GM21367 (cell line): ENCODE results near the gene NTM.

Experiments used
- ATAC-seq: cut with Tn5 transposase; IDR thresholded peaks from one replicate; pipeline ENCODE4 v1.9.1; 2021; ENCODE audit not compliant: unreplicated experiment

The NTM gene

GRCh38 chr11:132228746-132229325, 858.4 kb downstream of the NTM start:
- no peak for ATAC-seq

- ATAC-seq: no peak
Measured at GRCh38 chr11:132231656-132232347, 861.4 kb downstream of the NTM start.

- no peak for ATAC-seq
Measured at GRCh38 chr11:132234878-132235277, 864.5 kb downstream of the NTM start.

GRCh38 chr11:132237781-132238180, 867.4 kb downstream of the NTM start:
- no peak for ATAC-seq

- ATAC-seq: no peak
Measured at GRCh38 chr11:132238331-132238866, 868.0 kb downstream of the NTM start.

- no peak for ATAC-seq
Measured at GRCh38 chr11:132240374-132240773, 870.0 kb downstream of the NTM start.

- ATAC-seq: no peak
Measured at GRCh38 chr11:132242632-132243031, 872.2 kb downstream of the NTM start.

- ATAC-seq: no peak
Measured at GRCh38 chr11:132244846-132245245, 874.4 kb downstream of the NTM start.

GRCh38 chr11:132245403-132246385, 875.3 kb downstream of the NTM start:
- no peak for ATAC-seq

- ATAC-seq: no peak
Measured at GRCh38 chr11:132248580-132248979, 878.2 kb downstream of the NTM start.

- no peak for ATAC-seq
Measured at GRCh38 chr11:132249256-132249655, 878.8 kb downstream of the NTM start.

- no peak for ATAC-seq
Measured at GRCh38 chr11:132251061-132251460, 880.6 kb downstream of the NTM start.

GRCh38 chr11:132253469-132254264, 883.3 kb downstream of the NTM start:
- no peak for ATAC-seq

- no peak for ATAC-seq
Measured at GRCh38 chr11:132254906-132255305, 884.5 kb downstream of the NTM start.

GRCh38 chr11:132256528-132257279, 886.3 kb downstream of the NTM start:
- ATAC-seq: no peak

GRCh38 chr11:132257871-132258270, 887.5 kb downstream of the NTM start:
- ATAC-seq: no peak

- no peak for ATAC-seq
Measured at GRCh38 chr11:132258875-132259274, 888.5 kb downstream of the NTM start.

GRCh38 chr11:132260636-132261035, 890.2 kb downstream of the NTM start:
- ATAC-seq: no peak

- no peak for ATAC-seq
Measured at GRCh38 chr11:132263241-132263640, 892.8 kb downstream of the NTM start.

GRCh38 chr11:132263875-132264274, 893.5 kb downstream of the NTM start:
- ATAC-seq: no peak
